Measurements from ENCODE around the gene C19orf81. TPM values are rescaled to one million over a fixed set of nuclear protein-coding genes. Genes with fewer than 3 reads are reported as not detected.

C19orf81 gene
- total RNA-seq, 1 donor from 2014 or later, result not detected

- DNase-seq (ENCODE audit: low spot score) (no peak), ATAC-seq (no peak)
- intact Hi-C loops (cut with DNase I), result no loop called here
Observed at GRCh38 chr19:50702158-50702870, 53.1 kb downstream of the C19orf81 start.

- DNase-seq (ENCODE audit: low spot score) (no peak), ATAC-seq (no peak)
- intact Hi-C loops (cut with DNase I), result no loop called here
Observed at GRCh38 chr19:50702871-50703829, 53.9 kb downstream of the C19orf81 start.

- no peak for ATAC-seq
- intact Hi-C loops (cut with DNase I), result no loop called here
Observed at GRCh38 chr19:50703915-50704796, 54.9 kb downstream of the C19orf81 start.

GRCh38 chr19:50705422-50706019, 56.3 kb downstream of the C19orf81 start:
- intact Hi-C loops (cut with DNase I), result no loop called here
- ATAC-seq (no peak), DNase-seq (ENCODE audit: low spot score) (no peak)

More at GRCh38 chr19:50703915-50704796, 54.9 kb downstream of the C19orf81 start:
- no peak for DNase-seq (ENCODE audit: low spot score)

- DNase-seq (ENCODE audit: low spot score) (no peak), ATAC-seq (no peak)
- intact Hi-C loops (cut with DNase I), result no loop called here
Observed at GRCh38 chr19:50706387-50706786, 57.1 kb downstream of the C19orf81 start.

- no peak for ATAC-seq
- intact Hi-C loops (cut with DNase I), result no loop called here
- DNase-seq (ENCODE audit: low spot score), result no peak
Observed at GRCh38 chr19:50708179-50708879, 59.1 kb downstream of the C19orf81 start.

Other genes with a start within 250 kb of the C19orf81 start
- gene SPIB, start 230.5 kb upstream of the C19orf81 start, total RNA-seq, result 2.9 TPM
- not detected for gene MYBPC2, start 216.6 kb upstream of the C19orf81 start, total RNA-seq
- gene EMC10, start 172.9 kb upstream of the C19orf81 start, total RNA-seq, result 66.9 TPM
- 0.45 TPM for gene GARIN5A, start 172.6 kb upstream of the C19orf81 start, total RNA-seq
- 33.6 TPM for gene JOSD2, start 138.3 kb upstream of the C19orf81 start, total RNA-seq
- not detected for gene ASPDH, start 135.5 kb upstream of the C19orf81 start, total RNA-seq
- 3.5 TPM for gene LRRC4B, start 81.0 kb upstream of the C19orf81 start, total RNA-seq
- gene SYT3, start 9.6 kb upstream of the C19orf81 start, total RNA-seq, result not detected
- gene SHANK1, start 70.4 kb downstream of the C19orf81 start, total RNA-seq, result 1.4 TPM
- gene CLEC11A, start 73.9 kb downstream of the C19orf81 start, total RNA-seq, result 16.6 TPM
- not detected for gene GPR32, start 121.0 kb downstream of the C19orf81 start, total RNA-seq
- not detected for gene ACP4, start 141.0 kb downstream of the C19orf81 start, total RNA-seq
- 2.1 TPM for gene KLK1, start 174.3 kb downstream of the C19orf81 start, total RNA-seq
- not detected for gene KLK15, start 184.1 kb downstream of the C19orf81 start, total RNA-seq
- gene KLK3, start 205.5 kb downstream of the C19orf81 start, total RNA-seq, result not detected
- gene KLK2, start 224.0 kb downstream of the C19orf81 start, total RNA-seq, result not detected